ENCODE measurements around the gene MTOR.
"Not testable (repeated sequence)": the region's sequence is repeated elsewhere in the genome, so short reads cannot be mapped to it uniquely, and the experiment has no call there.

Gene MTOR

GRCh38 chr1:11280719-11281376 lies 18.5 kb upstream of the MTOR start:
- DNase-seq (ENCODE audit: low read depth) = no peak

- no peak for DNase-seq (ENCODE audit: low read depth)
Measured at GRCh38 chr1:11279630-11280029, 17.3 kb upstream of the MTOR start.

GRCh38 chr1:11279152-11279551 lies 16.8 kb upstream of the MTOR start:
- DNase-seq (ENCODE audit: low read depth) = no peak

GRCh38 chr1:11273595-11274234 lies 11.4 kb upstream of the MTOR start:
- no peak for DNase-seq (ENCODE audit: low read depth)

- DNase-seq (ENCODE audit: low read depth) = peak; percentile 75
Measured at GRCh38 chr1:11272832-11273594, 10.7 kb upstream of the MTOR start, which contains the start of gene UBIAD1. Gene UBIAD1, plus strand, starts transcription at chr1:11273198. Its CDS starts 334 bp downstream, at chr1:11273532.

GRCh38 chr1:11272544-11272831 lies 10.1 kb upstream of the MTOR start:
- no peak for DNase-seq (ENCODE audit: low read depth)

- not testable (repeated sequence) for DNase-seq (ENCODE audit: low read depth)
Measured at GRCh38 chr1:11267350-11268337, 5.3 kb upstream of the MTOR start.

GRCh38 chr1:11266268-11267074 lies 4.1 kb upstream of the MTOR start:
- no peak for DNase-seq (ENCODE audit: low read depth)

- no peak for DNase-seq (ENCODE audit: low read depth)
Measured at GRCh38 chr1:11256299-11256698, 6.1 kb downstream of the MTOR start.

GRCh38 chr1:11253226-11253625 lies 9.1 kb downstream of the MTOR start:
- DNase-seq (ENCODE audit: low read depth) = no peak

- no peak for DNase-seq (ENCODE audit: low read depth)
Measured at GRCh38 chr1:11252538-11252937, 9.8 kb downstream of the MTOR start.

- DNase-seq (ENCODE audit: low read depth) = no peak
Measured at GRCh38 chr1:11248169-11248568, 14.2 kb downstream of the MTOR start.

- no peak for DNase-seq (ENCODE audit: low read depth)
Measured at GRCh38 chr1:11245904-11246719, 16.2 kb downstream of the MTOR start.

- no peak for DNase-seq (ENCODE audit: low read depth)
Measured at GRCh38 chr1:11245248-11245647, 17.1 kb downstream of the MTOR start.

GRCh38 chr1:11238311-11238710 lies 24.0 kb downstream of the MTOR start:
- DNase-seq (ENCODE audit: low read depth) = no peak

GRCh38 chr1:11237356-11237755 lies 25.0 kb downstream of the MTOR start:
- no peak for DNase-seq (ENCODE audit: low read depth)

GRCh38 chr1:11233208-11233607 lies 29.1 kb downstream of the MTOR start:
- DNase-seq (ENCODE audit: low read depth) = no peak

- no peak for DNase-seq (ENCODE audit: low read depth)
Measured at GRCh38 chr1:11229203-11229602, 33.1 kb downstream of the MTOR start.

GRCh38 chr1:11227106-11228077 lies 35.0 kb downstream of the MTOR start:
- no peak for DNase-seq (ENCODE audit: low read depth)

Measured in activated T-cell treated with anti-CD3 and anti-CD28 coated beads for 24 hours (primary cell).